PC-9 (cell line): Measurements from ENCODE around the gene AGAP1. TPM values are rescaled to one million over a fixed set of nuclear protein-coding genes. Genes with fewer than 3 reads are reported as not detected.

Experiments
- BruUV-seq: library from RNA; stranded (reverse); fragments of 400-500 nt; replicated peaks from 2 replicates; lab custom pipeline; 2021; lab: Mats Ljungman, UMichigan
- CTCF ChIA-PET: fragments of 300-600 bp; sonication (Branson Sonifier 250); formaldehyde crosslinking; loops from one replicate; lab custom pipeline; 2022; ENCODE audit warnings: antibody characterized with exemption; lab: Charles Lee
- POLR2A ChIA-PET: fragments of 300-600 bp; sonication (Branson Sonifier 250); formaldehyde crosslinking; loops from one replicate; lab custom pipeline; 2022; ENCODE audit warnings: antibody characterized with exemption; ENCODE audit not compliant: unreplicated experiment; lab: Charles Lee
- DNase-seq, 2 experiments: peaks; one replicate each; pipeline versions ENCODE4 v3.0.0 to v3.0.0-alpha.2; 2015 to 2022; ENCODE audit warnings: mixed read lengths in 1 of 2
- H2AFZ ChIP-seq: fragments of 200-600 bp; sonication (generic); 2 replicates; pipeline ENCODE4 v1.8.1; 2017; ENCODE audit warnings: antibody characterized with exemption
- H3F3A ChIP-seq: fragments of 200-600 bp; sonication (generic); 2 replicates; pipeline ENCODE4 v1.8.1; 2017; ENCODE audit warnings: antibody characterized with exemption, mild to moderate bottlenecking, low read depth; ENCODE audit not compliant: insufficient read depth
- H3K27ac ChIP-seq: fragments of 200-600 bp; sonication (generic); 2 replicates; pipeline ENCODE4 v1.6.1; 2016; ENCODE audit warnings: mixed run types
- H3K27me3 ChIP-seq: fragments of 200-600 bp; sonication (generic); 2 replicates; pipeline ENCODE4 v1.6.1; 2016; ENCODE audit warnings: low read depth, mixed run types; ENCODE audit not compliant: insufficient read depth
- H3K36me3 ChIP-seq: fragments of 200-600 bp; sonication (generic); 2 replicates; pipeline ENCODE4 v1.6.1; 2016; ENCODE audit warnings: low read depth, mixed run types
- H3K4me1 ChIP-seq: fragments of 200-600 bp; sonication (generic); replicated peaks from 2 replicates; pipeline ENCODE4 v1.6.1; 2016; ENCODE audit warnings: mixed run types; ENCODE audit not compliant: insufficient read depth
- H3K4me2 ChIP-seq: fragments of 200-600 bp; sonication (generic); 2 replicates; pipeline ENCODE4 v1.6.1; 2017; ENCODE audit warnings: mixed run types
- H3K4me3 ChIP-seq: fragments of 200-600 bp; sonication (generic); 2 replicates; pipeline ENCODE4 v1.6.1; 2016; ENCODE audit warnings: mixed run types
- H3K79me2 ChIP-seq: fragments of 200-600 bp; sonication (generic); 2 replicates; pipeline ENCODE4 v1.6.1; 2017; ENCODE audit warnings: low read depth, mixed run types
- H3K9me2 ChIP-seq: fragments of 200-600 bp; sonication (generic); 2 replicates; pipeline ENCODE4 v1.8.1; 2017; ENCODE audit warnings: mild to moderate bottlenecking; ENCODE audit not compliant: insufficient read depth
- H3K9me3 ChIP-seq: fragments of 200-600 bp; sonication (generic); 2 replicates; pipeline ENCODE4 v1.8.1; 2016; ENCODE audit warnings: low read depth; ENCODE audit not compliant: insufficient read depth
- H4K20me1 ChIP-seq: fragments of 200-600 bp; sonication (generic); 2 replicates; pipeline ENCODE4 v1.8.1; 2017; ENCODE audit not compliant: insufficient read depth
- CTCF ChIP-seq: fragments of 200-600 bp; sonication (generic); conservative IDR thresholded peaks from 2 replicates; pipeline ENCODE4 v1.6.1; 2017; ENCODE audit warnings: mixed run types, antibody characterized with exemption, mild to moderate bottlenecking, moderate library complexity
- EZH2 ChIP-seq: fragments of 200-600 bp; sonication (generic); IDR thresholded peaks from 2 replicates; pipeline ENCODE4 v1.8.0; 2017; ENCODE audit warnings: antibody characterized with exemption, low read depth
- intact Hi-C: fragments of 100-400 bp; cut with micrococcal nuclease; formaldehyde crosslinking; loops from one replicate; pipeline ENCODE4 v1.10.0; 2022; ENCODE audit not compliant: unreplicated experiment
- total RNA-seq: library from RNA; stranded (reverse); gene quantifications from 2 replicates; pipeline ENCODE4 v1.2.3, GENCODE V29; 2021

Gene AGAP1
- total RNA-seq, 1 experiment from 2014 or later: 91.4 TPM

- Histone ChIP-seq H4K20me1 (peaks cover 3% of the 10 kb centered on the region; the same call in 1 of the 2 replicates), H3K4me3 (no peak overlapping the region), H2AFZ (no peak overlapping the region), H3K27me3 (no peaks in the 10 kb centered on the region), H3K9me3 (no peaks in the 10 kb centered on the region), H3K79me2 (no peaks in the 10 kb centered on the region), H3K9me2 (no peaks in the 10 kb centered on the region), H3F3A (no peaks in the 10 kb centered on the region), H3K4me2 (no peak overlapping the region), H3K4me1 (no peaks in the 10 kb centered on the region), H3K36me3 (no peaks in the 10 kb centered on the region), H3K27ac (no peak overlapping the region)
- no TSS peak for BruUV-seq
- no peak for DNase-seq
- POLR2A ChIA-PET: no interaction called here
- TF ChIP-seq EZH2 (no peak), CTCF (no peak)
- CTCF ChIA-PET: no interaction called here
- intact Hi-C loops: no loop called here
Measured at GRCh38 chr2:236036045-236036444, 542.2 kb downstream of the AGAP1 start.

GRCh38 chr2:236038096-236038495 lies 544.3 kb downstream of the AGAP1 start:
- ChIA-PET POLR2A (no interaction called here), CTCF (no interaction called here)
- Histone ChIP-seq H3F3A (no peaks in the 10 kb centered on the region), H3K4me3 (no peak overlapping the region), H3K9me3 (no peaks in the 10 kb centered on the region), H4K20me1 (no peaks in the 10 kb centered on the region; the same call in 1 of the 2 replicates), H3K4me1 (no peaks in the 10 kb centered on the region), H2AFZ (no peak overlapping the region), H3K9me2 (no peaks in the 10 kb centered on the region), H3K4me2 (no peak overlapping the region), H3K27ac (no peak overlapping the region), H3K27me3 (no peaks in the 10 kb centered on the region), H3K79me2 (no peaks in the 10 kb centered on the region), H3K36me3 (no peaks in the 10 kb centered on the region)
- no TSS peak for BruUV-seq
- intact Hi-C loops: no loop called here
- TF ChIP-seq EZH2 (no peak), CTCF (no peak)
- DNase-seq: no peak

- DNase-seq: no peak
- H3K27ac ChIP-seq: no peak overlapping the region
- peaks cover 11% of the 10 kb centered on the region for H3F3A ChIP-seq
- intact Hi-C loops: no loop called here
- ChIA-PET POLR2A (no interaction called here), CTCF (no interaction called here)
- H3K36me3 ChIP-seq: no peaks in the 10 kb centered on the region
- peaks cover under 1% of the 10 kb centered on the region; the same call in 1 of the 2 replicates for H3K79me2 ChIP-seq
- H3K4me1 ChIP-seq: peaks cover 13% of the 10 kb centered on the region
- no peaks in the 10 kb centered on the region for H3K27me3 ChIP-seq
- H3K9me3 ChIP-seq: no peaks in the 10 kb centered on the region
- no peak overlapping the region for H2AFZ ChIP-seq
- H3K4me3 ChIP-seq: no peak overlapping the region
- no peak overlapping the region for H3K4me2 ChIP-seq
- H4K20me1 ChIP-seq: peaks cover 6% of the 10 kb centered on the region
- no peak for TF ChIP-seq CTCF
- TF ChIP-seq EZH2: no peak
- no peaks in the 10 kb centered on the region for H3K9me2 ChIP-seq
- no TSS peak for BruUV-seq
Measured at GRCh38 chr2:236040600-236041328, 546.9 kb downstream of the AGAP1 start.
